IMR-90 (cell line): ENCODE results near the gene COL28A1. TPM values are rescaled to one million over a fixed set of nuclear protein-coding genes. Genes with fewer than 3 reads are reported as not detected.

Experiments used
- ATAC-seq: fragments of 200-7000 bp; cut with Tn5 transposase; 2 replicates; pipeline ENCODE4 v1.9.1; 2020; ENCODE audit warnings: low read depth, mild to moderate bottlenecking, moderate library complexity
- BruUV-seq: library from RNA; stranded (reverse); fragments of 400-500 nt; replicated peaks from 2 replicates; lab custom pipeline; 2021; lab: Mats Ljungman, UMichigan
- CTCF ChIA-PET: fragments of 300-600 bp; formaldehyde crosslinking; extraction: SDS; loops from one replicate; lab custom pipeline; 2021; ENCODE audit warnings: antibody characterized with exemption; lab: Yijun Ruan, JAX
- POLR2A ChIA-PET: fragments of 300-600 bp; sonication (Branson Sonifier 250); formaldehyde crosslinking; loops from one replicate; lab custom pipeline; 2022; ENCODE audit warnings: antibody characterized with exemption; ENCODE audit not compliant: unreplicated experiment; lab: Charles Lee
- DNase-seq: peaks from one replicate; pipeline ENCODE4 v3.0.0; 2013
- H2AFZ ChIP-seq: replicated peaks from 2 replicates; pipeline ENCODE3; 2013; ENCODE audit warnings: low read length, mild to moderate bottlenecking; ENCODE audit not compliant: poor library complexity
- H2AK5ac ChIP-seq: 2 replicates; pipeline ENCODE4 v1.6.1; 2013; ENCODE audit warnings: low read depth, low read length, inconsistent platforms
- H2AK9ac ChIP-seq: replicated peaks from 2 replicates; pipeline ENCODE3; 2013; ENCODE audit warnings: mild to moderate bottlenecking, low read depth, low read length, moderate library complexity; ENCODE audit not compliant: poor library complexity
- H2BK120ac ChIP-seq: 2 replicates; pipeline ENCODE4 v1.6.1; 2013; ENCODE audit warnings: low read depth, low read length, inconsistent platforms
- H2BK15ac ChIP-seq: 3 replicates; pipeline ENCODE4 v1.6.1; 2013; ENCODE audit warnings: low read depth, low read length, inconsistent platforms
- H2BK20ac ChIP-seq: 2 replicates; pipeline ENCODE4 v1.6.1; 2013; ENCODE audit warnings: low read depth, mild to moderate bottlenecking, inconsistent platforms, low read length, moderate library complexity
- H2BK5ac ChIP-seq: 2 replicates; pipeline ENCODE4 v1.6.1; 2013; ENCODE audit warnings: mild to moderate bottlenecking, low read depth, low read length, inconsistent platforms; ENCODE audit not compliant: poor library complexity, severe bottlenecking
- H3K14ac ChIP-seq: replicated peaks from 2 replicates; pipeline ENCODE4 v1.6.1; 2013; ENCODE audit warnings: low read depth, low read length, inconsistent platforms
- H3K18ac ChIP-seq: 2 replicates; pipeline ENCODE4 v1.6.1; 2013; ENCODE audit warnings: low read depth, low read length, control low read depth
- H3K23ac ChIP-seq: 2 replicates; pipeline ENCODE4 v1.6.1; 2013; ENCODE audit warnings: low read depth, low read length, inconsistent platforms
- H3K27ac ChIP-seq: 2 replicates; pipeline ENCODE4 v1.5.1; 2013; ENCODE audit warnings: mild to moderate bottlenecking, control low read depth, low read length; ENCODE audit not compliant: insufficient read depth
- H3K27me3 ChIP-seq: 2 replicates; pipeline ENCODE4 v1.6.1; 2013; ENCODE audit warnings: low read length; ENCODE audit not compliant: control insufficient read depth, insufficient read depth
- H3K36me3 ChIP-seq: 2 replicates; pipeline ENCODE4 v1.6.1; 2013; ENCODE audit warnings: low read length, mixed read lengths; ENCODE audit not compliant: control insufficient read depth, insufficient read depth
- H3K4ac ChIP-seq: 2 replicates; pipeline ENCODE4 v1.6.1; 2013; ENCODE audit warnings: low read depth, low read length, inconsistent platforms
- H3K4me1 ChIP-seq: 2 replicates; pipeline ENCODE4 v1.6.1; 2013; ENCODE audit warnings: low read length, mixed read lengths; ENCODE audit not compliant: control insufficient read depth, insufficient read depth
- H3K4me2 ChIP-seq: 2 replicates; pipeline ENCODE4 v1.6.1; 2013; ENCODE audit warnings: low read depth, mild to moderate bottlenecking, control low read depth, low read length, moderate library complexity
- H3K4me3 ChIP-seq: 2 replicates; pipeline ENCODE4 v1.5.1; 2013; ENCODE audit warnings: low read depth, mild to moderate bottlenecking, control low read depth, low read length, moderate library complexity; ENCODE audit not compliant: insufficient read depth
- H3K56ac ChIP-seq: 2 replicates; pipeline ENCODE4 v1.6.1; 2013; ENCODE audit warnings: low read length, inconsistent platforms; ENCODE audit not compliant: insufficient read depth; ENCODE audit errors: extremely low read depth
- H3K79me1 ChIP-seq, 2 experiments: 2 replicates each; pipeline ENCODE4 v1.6.1; 2013; ENCODE audit warnings: low read length in 2 of 2, inconsistent platforms in 1 of 2, low read depth in 1 of 2
- H3K9ac ChIP-seq: 2 replicates; pipeline ENCODE4 v1.6.1; 2013; ENCODE audit warnings: low read depth, low read length, control low read depth
- H3K9me1 ChIP-seq: 2 replicates; pipeline ENCODE4 v1.6.1; 2013; ENCODE audit warnings: low read length, inconsistent platforms; ENCODE audit not compliant: insufficient read depth
- H3K9me3 ChIP-seq: 2 replicates; pipeline ENCODE4 v1.6.1; 2013; ENCODE audit warnings: low read length; ENCODE audit not compliant: control insufficient read depth, insufficient read depth
- H4K20me1 ChIP-seq: 2 replicates; pipeline ENCODE4 v1.6.1; 2013; ENCODE audit warnings: low read length, inconsistent platforms; ENCODE audit not compliant: insufficient read depth
- H4K5ac ChIP-seq: 2 replicates; pipeline ENCODE4 v1.6.1; 2013; ENCODE audit warnings: mild to moderate bottlenecking, low read depth, low read length, control low read depth
- H4K8ac ChIP-seq, 2 experiments: 2 replicates each; pipeline ENCODE4 v1.6.1; 2013; ENCODE audit warnings: low read depth in 2 of 2, low read length in 2 of 2, control low read depth in 1 of 2, inconsistent platforms in 1 of 2
- H4K91ac ChIP-seq: 2 replicates; pipeline ENCODE4 v1.6.1; 2013; ENCODE audit warnings: low read depth, low read length, inconsistent platforms; ENCODE audit not compliant: insufficient read depth
- BHLHE40 ChIP-seq: fragments of 150-350 bp; IDR thresholded peaks from 2 replicates; pipeline ENCODE4 v1.6.1; 2016; ENCODE audit warnings: mild to moderate bottlenecking, low read depth, low read length
- CEBPB ChIP-seq: IDR thresholded peaks from 2 replicates; pipeline ENCODE4 v1.6.1; 2012; ENCODE audit warnings: low read depth, low read length, improper control_type of control experiment
- CHD1 ChIP-seq: IDR thresholded peaks from 2 replicates; pipeline ENCODE4 v1.6.1; 2012; ENCODE audit warnings: low read depth, low read length, improper control_type of control experiment
- CTCF ChIP-seq: conservative IDR thresholded peaks from 2 replicates; pipeline ENCODE4 v1.5.1; 2012; ENCODE audit warnings: mild to moderate bottlenecking, low read depth, low read length, improper control_type of control experiment
- ELK1 ChIP-seq: fragments of 150-350 bp; IDR thresholded peaks from 2 replicates; pipeline ENCODE4 v1.6.1; 2016; ENCODE audit warnings: low read depth, mild to moderate bottlenecking, low read length, moderate library complexity, borderline replicate concordance
- FOS ChIP-seq: fragments of 150-350 bp; IDR thresholded peaks from 2 replicates; pipeline ENCODE4 v1.6.1; 2016; ENCODE audit warnings: low read depth, low read length
- MAFK ChIP-seq: IDR thresholded peaks from 2 replicates; pipeline ENCODE4 v1.6.1; 2012; ENCODE audit warnings: low read depth, low read length, improper control_type of control experiment
- MAZ ChIP-seq: IDR thresholded peaks from 2 replicates; pipeline ENCODE4 v1.6.1; 2012; ENCODE audit warnings: low read depth, mild to moderate bottlenecking, low read length, improper control_type of control experiment, moderate library complexity, borderline replicate concordance
- NFE2L2 ChIP-seq: fragments of 150-350 bp; IDR thresholded peaks from 2 replicates; pipeline ENCODE4 v1.6.1; 2016; ENCODE audit warnings: low read depth, mild to moderate bottlenecking, low read length
- POLR2A ChIP-seq: IDR thresholded peaks from 2 replicates; pipeline ENCODE4 v1.6.1; 2012; ENCODE audit warnings: mild to moderate bottlenecking, low read depth, low read length
- RAD21 ChIP-seq: IDR thresholded peaks from 2 replicates; pipeline ENCODE4 v1.6.1; 2012; ENCODE audit warnings: low read length, improper control_type of control experiment
- RCOR1 ChIP-seq: IDR thresholded peaks from 2 replicates; pipeline ENCODE4 v1.6.1; 2012; ENCODE audit warnings: mild to moderate bottlenecking, low read length, improper control_type of control experiment; ENCODE audit not compliant: insufficient replicate concordance
- RFX5 ChIP-seq: IDR thresholded peaks from 2 replicates; pipeline ENCODE4 v1.8.0; 2012; ENCODE audit warnings: low read depth, mild to moderate bottlenecking, low read length, moderate library complexity
- SMC3 ChIP-seq: fragments of 150-350 bp; IDR thresholded peaks from 2 replicates; pipeline ENCODE4 v1.6.1; 2016; ENCODE audit warnings: low read depth, mild to moderate bottlenecking, antibody characterized with exemption, low read length, moderate library complexity
- WGBS, 2 experiments: methylation state at CpG; one replicate each; pipeline versions ENCODE4 v1.1.5 to v1.1.7; 2013; ENCODE audit warnings: missing lambda C conversion rate in 2 of 2; ENCODE audit not compliant: insufficient read length in 1 of 2; ENCODE audit errors: extremely low coverage in 2 of 2; 5-methylcytosine and 5-hydroxymethylcytosine counted together
- dilution Hi-C: fragments of 300-500 bp; cut with HindIII; formaldehyde crosslinking; loops from one replicate; pipeline ENCODE4 v1.14.3; 2018; ENCODE audit warnings: low sequenced_read_pairs; ENCODE audit not compliant: unreplicated experiment
- in situ Hi-C: fragments of 300-500 bp; cut with MboI; formaldehyde crosslinking; loops from 3 replicates; pipeline ENCODE4 v1.14.3; 2019; ENCODE audit warnings: low sequenced_read_pairs, inconsistent platforms, mixed read lengths
- intact Hi-C: fragments of 100-400 bp; cut with micrococcal nuclease; formaldehyde crosslinking; loops from 2 replicates; pipeline ENCODE4 v1.10.0; 2022
- polyA plus RNA-seq, 3 experiments: library from polyadenylated mRNA; depleted of rRNA; stranded (reverse); fragments of >200 nt; gene quantifications; 2 replicates each; pipeline ENCODE4 v1.2.3, GENCODE V29; 2012; ENCODE audit warnings: low replicate concordance in 1 of 3
- total RNA-seq: library from RNA; depleted of rRNA; stranded (reverse); fragments of >200 nt; gene quantifications from 2 replicates; pipeline ENCODE4 v1.2.3, GENCODE V29; 2012

The COL28A1 gene
- total and polyA plus RNA-seq, 2 of the 4 experiments (the other 2 are of a cell fraction) = under 0.01 to 0.05 TPM

GRCh38 chr7:7565018-7565680 is 29.5 kb upstream of the COL28A1 start:
- H2AFZ ChIP-seq = no peak overlapping the region
- H3K9ac ChIP-seq = no peak overlapping the region
- intact Hi-C loops (no loop called here), dilution Hi-C loops (no loop called here), in situ Hi-C loops (no loop called here)
- no peak overlapping the region for H4K91ac ChIP-seq
- H3K27me3 ChIP-seq = no peaks in the 10 kb centered on the region
- no peak overlapping the region for H3K4me2 ChIP-seq
- CTCF ChIA-PET = interaction anchor here (0.7 to 1.5 kb wide), 5 partner anchors 10 to 462 kb away, joined by 3 to 5 read pairs (median 3); no protein-coding TSS in a partner anchor
- POLR2A ChIA-PET = no interaction called here
- no peak overlapping the region for H3K4me3 ChIP-seq
- no peak overlapping the region for H2BK15ac ChIP-seq
- no peaks in the 10 kb centered on the region for H3K36me3 ChIP-seq
- peaks cover 9% of the 10 kb centered on the region; the same call in 1 of the 2 replicates for H3K9me1 ChIP-seq
- no peak overlapping the region for H3K27ac ChIP-seq
- H2BK5ac ChIP-seq = no peak overlapping the region
- H3K23ac ChIP-seq = no peak overlapping the region
- H3K4ac ChIP-seq = no peak overlapping the region
- DNase-seq (no peak), ATAC-seq (no peak)
- H2AK5ac ChIP-seq = no peak overlapping the region
- no peaks in the 10 kb centered on the region for H4K20me1 ChIP-seq
- H2BK120ac ChIP-seq = no peak overlapping the region
- peaks cover 17 to 27% of the 10 kb centered on the region in 2 experiments for H3K79me1 ChIP-seq
- H4K5ac ChIP-seq = no peak overlapping the region
- H3K9me3 ChIP-seq = no peaks in the 10 kb centered on the region
- no peak overlapping the region for H3K18ac ChIP-seq
- no peak overlapping the region for H4K8ac ChIP-seq
- no peak overlapping the region for H3K14ac ChIP-seq
- 86% methylated on average over 4 of the region's 4 CpGs; no CpG with 5 or more reads in 1 of the 2 experiments for WGBS, 2 experiments
- BruUV-seq = no TSS peak
- peaks cover 4% of the 10 kb centered on the region for H3K4me1 ChIP-seq
- H3K56ac ChIP-seq = no peak overlapping the region
- TF ChIP-seq MAZ (no peak), ELK1 (no peak), RCOR1 (no peak), CTCF (no peak), BHLHE40 (no peak), RFX5 (no peak), SMC3 (no peak), MAFK (no peak), RAD21 (no peak), NFE2L2 (no peak), POLR2A (no peak), CEBPB (no peak), CHD1 (no peak), FOS (no peak)
- no peak overlapping the region for H2BK20ac ChIP-seq
- no peak overlapping the region for H2AK9ac ChIP-seq
